ENCODE measurements around the gene APPBP2.

DNA sequence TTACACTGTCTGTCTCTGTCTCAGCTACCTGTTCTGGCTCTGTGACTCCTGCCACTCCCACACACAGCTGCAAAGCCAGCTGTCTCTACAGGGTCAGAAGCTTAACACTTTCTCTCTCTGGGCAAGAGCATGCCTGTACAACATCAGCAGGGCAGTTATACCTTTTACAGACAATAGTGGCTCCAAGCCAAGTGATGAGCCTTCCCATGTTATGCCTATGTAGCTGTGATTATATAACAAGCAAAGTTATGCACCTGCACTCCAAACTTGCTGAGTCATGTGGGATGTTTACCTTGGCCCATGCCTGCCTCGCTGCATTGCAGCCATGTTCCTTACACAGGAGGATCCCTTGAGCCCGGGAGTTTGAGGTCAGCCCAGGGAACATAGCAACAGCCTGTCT, 31.8 kb upstream of the APPBP2 start:
- TF ChIP-seq POLR2A (IDR thresholded peaks at IDR 0.05): no peak
- no peak for TF ChIP-seq CTCF (IDR thresholded peaks at IDR 0.05)

Measured in tibial nerve (tissue), 3 donors.